Activated CD4-positive, alpha-beta T cell treated with anti-CD3 and anti-CD28 coated beads, Interleukin-2, amount 10 ng/mL, durations not matched to agents 7 days and 5 days (primary cell): Measurements from ENCODE around the gene MAP1S. TPM values are rescaled to one million over a fixed set of nuclear protein-coding genes. Genes with fewer than 3 reads are reported as not detected.
A peak's percentile ranks its signal among the peaks of the same experiment; 100 is the strongest.
"Not testable (repeated sequence)": the region's sequence is repeated elsewhere in the genome, so short reads cannot be mapped to it uniquely, and the experiment has no call there.

Source experiments
- CTCF ChIA-PET: fragments of 350-600 bp; sonication (Branson Sonifier 250); formaldehyde crosslinking; loops from one replicate; lab custom pipeline; 2021; ENCODE audit warnings: antibody characterized with exemption; lab: Charles Lee
- POLR2A ChIA-PET: fragments of 350-600 bp; sonication (Branson Sonifier 250); formaldehyde crosslinking; loops from one replicate; lab custom pipeline; 2021; ENCODE audit warnings: antibody characterized with exemption; lab: Charles Lee
- DNase-seq: peaks from one replicate; pipeline ENCODE4 v3.0.0-alpha.2; 2020
- H3K27ac Mint-ChIP-seq: one replicate; pipeline ENCODE4 v1.8.0; 2021; ENCODE audit warnings: mild to moderate bottlenecking, moderate library complexity, mixed read lengths
- H3K27me3 Mint-ChIP-seq: one replicate; pipeline ENCODE4 v1.8.0; 2021; ENCODE audit warnings: mixed read lengths
- H3K36me3 Mint-ChIP-seq: one replicate; pipeline ENCODE4 v1.8.0; 2021; ENCODE audit warnings: low read depth, mixed read lengths
- H3K4me1 Mint-ChIP-seq: one replicate; pipeline ENCODE4 v1.8.0; 2021; ENCODE audit warnings: mixed read lengths
- H3K4me3 Mint-ChIP-seq: one replicate; pipeline ENCODE4 v1.8.0; 2021; ENCODE audit warnings: mild to moderate bottlenecking, moderate library complexity, mixed read lengths
- H3K9me3 Mint-ChIP-seq: one replicate; pipeline ENCODE4 v1.8.0; 2021; ENCODE audit warnings: mixed read lengths
- total RNA-seq, 2 experiments: library from RNA; stranded (reverse); gene quantifications; one replicate each; pipeline ENCODE4 v1.2.3, GENCODE V29; 2021

Gene MAP1S
- total RNA-seq, 2 experiments from 2014 or later: 75.3 to 75.7 TPM

DNA sequence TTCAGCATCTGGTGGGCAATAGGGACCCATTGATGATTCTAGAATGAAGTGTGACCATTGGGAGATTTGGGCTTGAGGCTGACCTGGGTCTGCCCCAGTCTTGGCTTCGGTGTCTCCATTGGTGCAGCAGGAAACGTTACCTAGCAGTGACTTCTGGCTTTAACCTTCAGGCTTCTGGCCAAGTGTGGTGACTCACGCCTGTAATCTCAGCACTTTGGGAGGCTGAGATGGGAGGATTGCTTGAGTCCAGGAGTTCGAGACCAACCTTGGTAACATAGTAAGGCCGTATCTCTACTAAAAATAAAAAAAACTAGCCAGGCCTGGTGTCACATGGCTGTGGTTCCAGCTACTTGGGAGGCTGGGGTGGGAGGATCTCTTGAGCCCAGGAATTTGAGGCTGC, 39.2 kb downstream of the MAP1S start:
- Mint-ChIP-seq H3K9me3 (no peaks in the 10 kb centered on the region), H3K4me1 (peaks cover 30% of the 10 kb centered on the region), H3K27ac (peak overlapping the region; percentile 20), H3K4me3 (no peak overlapping the region), H3K27me3 (no peaks in the 10 kb centered on the region), H3K36me3 (peaks cover 63% of the 10 kb centered on the region)
- CTCF ChIA-PET: interaction anchor here (0.7 kb wide), 1 partner anchor 52 kb away, joined by 3 read pairs; no protein-coding TSS in a partner anchor
- no peak for DNase-seq
- POLR2A ChIA-PET: no interaction called here

DNA sequence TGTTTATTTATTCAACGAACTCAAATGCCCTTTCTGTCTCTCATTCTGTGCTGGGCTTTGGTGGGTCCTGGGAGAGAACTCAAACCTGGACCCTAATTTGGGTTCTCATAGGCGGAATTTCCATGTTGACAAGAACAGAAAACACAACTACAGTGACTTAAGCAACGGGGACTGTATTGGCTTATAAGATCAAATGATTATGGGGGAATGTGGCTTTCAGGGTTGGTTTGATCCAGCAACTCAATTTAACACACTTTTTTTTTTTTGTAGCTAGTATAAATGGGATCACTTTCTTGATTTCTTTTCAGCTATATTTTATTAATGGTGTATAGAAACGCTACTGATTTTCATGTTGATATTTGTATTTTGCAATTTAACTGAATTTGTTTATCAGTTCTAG, 41.9 kb downstream of the MAP1S start:
- H3K27ac Mint-ChIP-seq: no peak overlapping the region
- no peak for DNase-seq
- peaks cover 62% of the 10 kb centered on the region for H3K36me3 Mint-ChIP-seq
- no peaks in the 10 kb centered on the region for H3K27me3 Mint-ChIP-seq
- ChIA-PET POLR2A (no interaction called here), CTCF (interaction anchor here (1.3 to 1.6 kb wide), 5 partner anchors 12 to 171 kb away, joined by 3 to 5 read pairs (median 4); partner anchors contain the start of gene CCDC124)
- H3K9me3 Mint-ChIP-seq: no peaks in the 10 kb centered on the region
- peaks cover 20% of the 10 kb centered on the region for H3K4me1 Mint-ChIP-seq
- H3K4me3 Mint-ChIP-seq: no peak overlapping the region

DNA sequence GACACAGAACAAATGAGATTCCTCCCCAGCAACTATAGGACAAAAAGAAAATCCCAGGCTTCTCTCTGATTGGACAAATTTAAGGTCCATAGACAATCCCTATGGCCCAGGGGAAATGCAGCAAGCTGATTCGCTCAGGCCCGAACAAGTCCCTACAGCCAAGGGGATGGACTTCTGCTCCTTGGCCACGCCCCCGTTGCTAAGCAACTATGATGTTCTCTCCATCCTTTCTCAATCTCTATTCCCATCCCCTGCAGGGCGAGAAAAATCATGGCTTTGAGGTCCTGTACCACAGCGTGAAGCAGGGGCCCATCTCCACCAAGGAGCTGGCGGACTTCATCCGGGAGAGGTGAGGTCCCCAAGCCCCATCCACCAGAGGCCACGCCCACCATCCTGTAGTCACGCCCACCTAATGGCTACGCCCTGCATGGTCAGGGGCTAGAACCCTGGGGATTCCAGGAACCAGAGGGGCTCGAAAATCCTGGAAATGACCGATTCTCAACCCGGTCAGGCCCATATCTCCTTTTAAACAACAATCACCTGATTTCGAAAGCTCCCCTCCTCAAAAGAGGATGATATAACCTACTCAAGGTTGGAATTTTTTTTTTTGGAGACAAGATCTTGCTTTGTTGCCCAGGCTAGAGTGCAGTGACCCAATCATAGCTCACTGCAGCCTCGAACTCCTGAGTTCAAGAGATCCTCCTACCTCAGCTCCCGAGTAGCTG, 43.4 kb downstream of the MAP1S start:
- no peak for DNase-seq
- Mint-ChIP-seq H3K9me3 (no peaks in the 10 kb centered on the region), H3K4me3 (no peak overlapping the region), H3K4me1 (peaks cover 20% of the 10 kb centered on the region), H3K27me3 (no peaks in the 10 kb centered on the region), H3K36me3 (peaks cover 58% of the 10 kb centered on the region), H3K27ac (no peak overlapping the region)
- POLR2A ChIA-PET: no interaction called here
- CTCF ChIA-PET: interaction anchor here (0.7 to 1.3 kb wide), 4 partner anchors 14 to 170 kb away, joined by 3 to 5 read pairs (median 4); partner anchors contain the start of genes CCDC124 and RPL18A

DNA sequence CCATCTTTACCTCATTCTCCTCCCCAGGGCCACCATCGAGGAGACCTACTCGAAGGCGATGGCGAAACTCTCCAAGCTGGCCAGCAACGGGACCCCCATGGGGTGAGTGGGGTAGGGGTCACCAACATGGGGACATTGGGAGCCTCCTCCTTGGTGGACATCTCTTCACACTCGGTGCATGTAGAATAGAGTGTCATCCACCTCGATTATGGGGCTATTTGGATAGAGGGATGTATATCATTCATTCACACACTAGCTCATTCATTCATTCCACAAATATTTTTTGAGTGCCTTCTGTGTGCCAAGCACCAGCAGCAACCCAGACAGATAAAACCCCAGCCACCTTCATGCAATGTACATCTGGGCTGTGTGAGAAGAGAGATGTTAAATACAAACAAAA, 45.1 kb downstream of the MAP1S start:
- POLR2A ChIA-PET: no interaction called here
- Mint-ChIP-seq H3K9me3 (no peaks in the 10 kb centered on the region), H3K27me3 (no peaks in the 10 kb centered on the region), H3K4me3 (no peak overlapping the region), H3K36me3 (peaks cover 55% of the 10 kb centered on the region), H3K27ac (no peak overlapping the region), H3K4me1 (peaks cover 16% of the 10 kb centered on the region)
- DNase-seq: no peak
- CTCF ChIA-PET: interaction anchor here (0.6 to 1.1 kb wide), 2 partner anchors 10 to 95 kb away, joined by 3 to 6 read pairs; partner anchors contain the start of gene RPL18A

DNA sequence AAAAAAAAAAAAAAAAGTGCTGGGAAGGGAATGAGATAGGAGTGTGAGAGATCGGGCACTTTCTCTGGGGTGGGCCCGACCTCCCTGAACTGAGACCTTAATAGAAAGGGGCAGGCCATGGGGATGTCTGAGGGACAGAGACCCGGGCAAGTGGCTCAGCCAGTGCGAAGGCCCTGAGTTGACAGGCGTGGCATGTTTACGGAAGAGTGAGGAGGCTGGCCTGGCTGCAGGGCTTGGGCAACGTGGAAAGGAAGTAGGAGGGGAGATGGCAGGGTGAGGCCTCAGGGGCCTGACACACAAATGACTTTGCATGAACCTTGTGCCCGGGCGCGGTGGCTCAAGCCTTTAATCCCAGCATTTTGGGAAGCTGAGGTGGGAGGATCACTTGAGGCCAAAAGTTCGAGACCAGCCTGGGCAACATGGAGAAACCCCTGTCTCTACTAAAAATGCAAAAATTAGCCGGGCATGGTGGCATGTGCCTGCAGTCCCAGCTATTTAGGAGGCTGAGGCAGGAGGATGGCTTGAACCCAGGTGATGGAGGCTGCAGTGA, 45.9 kb downstream of the MAP1S start:
- CTCF ChIA-PET: no interaction called here
- POLR2A ChIA-PET: no interaction called here
- DNase-seq: no peak
- Mint-ChIP-seq H3K4me1 (peaks cover 16% of the 10 kb centered on the region), H3K9me3 (no peaks in the 10 kb centered on the region), H3K36me3 (peaks cover 57% of the 10 kb centered on the region), H3K27ac (peak overlapping the region; percentile 69), H3K4me3 (no peak overlapping the region), H3K27me3 (no peaks in the 10 kb centered on the region)

DNA sequence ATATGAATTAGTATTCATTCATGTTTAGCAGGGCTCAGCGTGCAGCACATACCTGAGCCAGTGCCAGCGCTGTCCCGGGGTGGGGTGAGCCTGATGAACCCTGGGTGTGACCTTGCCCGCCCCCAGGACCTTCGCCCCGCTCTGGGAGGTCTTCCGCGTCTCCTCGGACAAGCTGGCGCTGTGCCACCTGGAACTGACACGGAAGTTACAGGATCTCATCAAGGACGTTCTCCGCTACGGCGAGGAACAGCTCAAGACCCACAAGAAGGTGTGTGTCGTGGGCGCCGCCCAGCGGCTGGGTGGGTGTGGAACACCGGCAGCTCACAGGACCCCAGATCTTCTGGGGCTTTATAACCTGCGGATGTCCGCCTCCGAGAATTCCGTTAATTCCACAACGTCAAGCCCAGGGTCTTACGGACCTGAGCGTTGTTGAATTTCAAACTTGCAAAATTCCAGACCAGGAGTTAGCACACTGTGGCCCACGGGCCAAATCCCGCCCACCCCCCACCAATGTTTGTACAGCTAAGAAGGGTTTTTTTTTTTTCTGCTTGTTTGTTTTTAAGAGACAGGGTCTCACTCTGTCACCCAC, 47.4 kb downstream of the MAP1S start:
- Mint-ChIP-seq H3K27ac (no peak overlapping the region), H3K9me3 (no peaks in the 10 kb centered on the region), H3K4me1 (peaks cover 14% of the 10 kb centered on the region), H3K36me3 (peaks cover 56% of the 10 kb centered on the region), H3K27me3 (no peaks in the 10 kb centered on the region), H3K4me3 (no peak overlapping the region)
- POLR2A ChIA-PET: no interaction called here
- CTCF ChIA-PET: interaction anchor here (0.6 to 1.4 kb wide), 7 partner anchors 9 to 390 kb away, joined by 3 to 7 read pairs (median 3); no protein-coding TSS in a partner anchor
- peak; percentile 44 for DNase-seq

DNA sequence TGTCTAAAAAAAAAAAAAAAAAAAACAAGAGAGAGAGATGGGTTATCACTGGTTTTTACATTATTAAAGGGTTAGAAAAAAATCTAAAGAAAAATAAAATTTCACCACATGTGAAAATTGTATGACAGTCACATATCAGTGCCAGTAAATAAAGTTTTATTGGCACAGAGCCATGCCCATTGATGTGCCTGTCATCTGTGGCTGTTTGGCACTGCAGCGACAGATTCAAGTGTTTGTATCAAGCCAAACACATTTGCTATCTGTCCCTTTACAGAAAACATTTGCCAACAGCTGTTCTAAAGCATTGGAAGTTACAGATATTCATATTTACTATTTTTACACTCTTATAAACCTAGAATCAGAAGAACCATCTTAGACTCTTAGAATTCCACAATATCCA, 48.3 kb downstream of the MAP1S start:
- Mint-ChIP-seq H3K36me3 (peaks cover 60% of the 10 kb centered on the region), H3K9me3 (no peaks in the 10 kb centered on the region), H3K4me3 (no peak overlapping the region), H3K4me1 (peaks cover 12% of the 10 kb centered on the region), H3K27ac (no peak overlapping the region), H3K27me3 (no peaks in the 10 kb centered on the region)
- ChIA-PET POLR2A (no interaction called here), CTCF (interaction anchor here (0.9 kb wide), 1 partner anchor 88 kb away, joined by 4 read pairs; no protein-coding TSS in a partner anchor)
- no peak for DNase-seq

DNA sequence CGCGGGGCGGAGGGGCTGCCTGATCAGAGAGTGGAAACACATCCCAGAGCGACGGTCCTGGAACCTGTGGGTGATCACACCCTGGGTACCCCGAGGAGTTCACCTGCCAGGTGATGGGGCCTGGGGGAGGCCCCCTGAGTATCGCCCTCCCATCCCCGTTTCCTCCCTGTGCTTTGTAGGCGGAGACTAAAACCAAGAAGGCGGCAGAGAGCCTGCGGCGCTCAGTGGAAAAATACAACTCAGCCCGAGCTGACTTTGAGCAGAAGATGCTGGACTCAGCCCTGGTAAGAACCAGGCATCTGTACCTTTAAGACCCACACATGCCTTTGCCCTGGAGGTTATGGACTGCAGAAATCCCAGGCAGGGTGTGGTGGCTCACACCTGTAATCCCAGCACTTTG, 51.3 kb downstream of the MAP1S start:
- peaks cover 6% of the 10 kb centered on the region for H3K4me1 Mint-ChIP-seq
- H3K9me3 Mint-ChIP-seq: no peaks in the 10 kb centered on the region
- ChIA-PET CTCF (no interaction called here), POLR2A (no interaction called here)
- no peak for DNase-seq
- no peak overlapping the region for H3K27ac Mint-ChIP-seq
- peaks cover 57% of the 10 kb centered on the region for H3K36me3 Mint-ChIP-seq
- no peak overlapping the region for H3K4me3 Mint-ChIP-seq
- H3K27me3 Mint-ChIP-seq: no peaks in the 10 kb centered on the region

DNA sequence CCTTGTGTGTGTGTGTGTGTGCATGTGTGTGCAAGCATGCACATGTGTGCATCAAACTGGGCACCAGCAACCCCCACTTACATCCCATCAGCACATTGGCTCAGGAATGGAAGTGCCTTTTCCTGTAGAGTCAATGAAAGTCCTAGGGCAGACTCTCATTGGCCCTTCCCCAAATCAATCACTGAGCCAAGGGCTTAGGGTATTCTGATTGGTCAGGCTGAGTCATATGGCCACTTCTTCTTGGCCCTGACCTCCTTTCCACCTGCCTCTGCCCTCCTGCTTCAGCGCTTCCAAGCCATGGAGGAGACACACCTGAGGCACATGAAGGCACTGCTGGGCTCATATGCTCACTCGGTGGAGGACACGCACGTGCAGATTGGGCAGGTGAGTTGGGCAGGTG, 52.9 kb downstream of the MAP1S start:
- Mint-ChIP-seq H3K4me1 (peaks cover 5% of the 10 kb centered on the region), H3K9me3 (no peaks in the 10 kb centered on the region), H3K27ac (no peak overlapping the region), H3K27me3 (no peaks in the 10 kb centered on the region), H3K36me3 (peaks cover 52% of the 10 kb centered on the region), H3K4me3 (no peak overlapping the region)
- POLR2A ChIA-PET: no interaction called here
- DNase-seq: no peak
- CTCF ChIA-PET: interaction anchor here (0.7 to 1.3 kb wide), 4 partner anchors 18 to 87 kb away, joined by 3 to 5 read pairs (median 3); partner anchors contain the start of gene RPL18A

DNA sequence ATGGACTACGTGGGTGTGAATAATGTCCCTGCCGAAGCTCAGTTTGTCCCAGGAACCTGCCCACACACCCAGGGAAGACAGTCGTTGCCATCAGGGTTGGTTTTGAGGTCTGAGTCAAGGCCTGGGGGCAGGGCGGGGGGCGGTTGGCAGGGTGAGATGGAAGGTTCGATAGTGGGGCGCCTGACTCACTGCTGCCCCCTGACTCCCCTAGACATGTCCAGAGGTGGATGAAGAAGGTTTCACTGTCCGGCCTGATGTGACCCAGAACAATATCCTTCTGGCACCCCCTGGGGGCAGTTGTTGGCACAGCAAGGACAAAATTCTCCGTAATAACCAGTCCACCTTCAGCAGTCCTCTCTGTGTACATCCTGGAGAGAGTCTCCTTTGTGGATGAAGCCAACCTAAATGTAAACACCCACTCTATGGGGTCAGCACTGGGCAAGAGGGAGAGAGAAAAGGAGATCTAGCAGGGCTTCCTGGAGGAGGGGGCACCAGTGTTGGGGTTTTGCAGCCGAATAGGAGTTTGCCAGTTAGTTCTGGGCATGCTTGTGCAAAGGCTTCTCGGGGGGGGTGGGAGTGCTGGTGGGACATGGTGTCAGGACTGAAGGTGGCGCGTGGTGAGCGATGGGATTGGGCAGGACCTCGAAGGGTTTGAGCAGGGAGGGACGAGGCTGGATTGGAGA, 56.1 kb downstream of the MAP1S start:
- ChIA-PET CTCF (interaction anchor here (1.0 to 1.7 kb wide), 3 partner anchors 9 to 157 kb away, joined by 3 to 7 read pairs (median 3); no protein-coding TSS in a partner anchor), POLR2A (no interaction called here)
- no peak overlapping the region for H3K4me3 Mint-ChIP-seq
- H3K36me3 Mint-ChIP-seq: peaks cover 42% of the 10 kb centered on the region
- DNase-seq: peak; percentile 32
- peaks cover 19% of the 10 kb centered on the region for H3K4me1 Mint-ChIP-seq
- H3K9me3 Mint-ChIP-seq: no peaks in the 10 kb centered on the region
- H3K27me3 Mint-ChIP-seq: no peaks in the 10 kb centered on the region
- H3K27ac Mint-ChIP-seq: peak overlapping the region; percentile 50

DNA sequence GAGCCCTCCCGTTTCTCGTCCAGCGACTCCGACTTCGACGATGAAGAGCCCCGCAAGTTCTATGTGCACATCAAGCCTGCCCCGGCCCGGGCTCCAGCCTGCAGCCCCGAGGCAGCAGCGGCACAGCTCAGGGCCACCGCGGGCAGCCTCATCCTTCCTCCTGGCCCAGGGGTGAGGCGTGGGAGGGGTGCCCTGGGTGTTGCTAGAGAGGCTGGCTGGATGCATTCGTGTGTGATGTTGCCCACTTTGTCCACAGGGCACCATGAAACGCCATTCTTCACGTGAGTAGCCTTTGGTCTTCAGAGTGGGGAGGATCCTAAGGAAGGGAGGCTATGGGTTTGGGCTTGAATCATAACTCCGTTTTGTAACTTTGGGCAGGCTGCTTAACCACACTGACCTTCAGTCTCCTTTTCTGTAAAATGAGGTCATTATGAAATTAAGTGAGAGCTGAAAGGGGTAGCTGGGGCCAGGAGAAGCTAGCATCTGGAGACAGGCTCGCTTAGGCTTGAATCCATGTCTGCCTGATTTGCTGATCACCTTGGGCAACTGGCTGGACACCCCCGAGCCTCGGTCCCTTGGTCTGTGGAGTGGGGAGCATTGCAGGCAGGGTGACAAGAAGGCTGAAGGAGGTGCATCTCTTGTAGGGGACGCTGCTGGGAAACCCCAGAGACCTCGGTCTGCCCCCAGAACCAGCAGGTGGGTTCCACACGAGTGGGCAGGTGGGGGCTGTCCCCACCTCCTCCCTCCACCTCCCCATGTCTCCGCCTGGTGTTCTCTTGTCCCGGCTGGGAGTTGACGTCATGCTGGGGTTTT, 56.9 kb downstream of the MAP1S start:
- Mint-ChIP-seq H3K4me1 (peaks cover 19% of the 10 kb centered on the region), H3K4me3 (no peak overlapping the region), H3K36me3 (peaks cover 37% of the 10 kb centered on the region), H3K27ac (no peak overlapping the region), H3K27me3 (no peaks in the 10 kb centered on the region), H3K9me3 (no peaks in the 10 kb centered on the region)
- no peak for DNase-seq
- ChIA-PET POLR2A (no interaction called here), CTCF (interaction anchor here (1.0 to 1.7 kb wide), 4 partner anchors 10 to 156 kb away, joined by 3 to 7 read pairs (median 3); no protein-coding TSS in a partner anchor)

DNA sequence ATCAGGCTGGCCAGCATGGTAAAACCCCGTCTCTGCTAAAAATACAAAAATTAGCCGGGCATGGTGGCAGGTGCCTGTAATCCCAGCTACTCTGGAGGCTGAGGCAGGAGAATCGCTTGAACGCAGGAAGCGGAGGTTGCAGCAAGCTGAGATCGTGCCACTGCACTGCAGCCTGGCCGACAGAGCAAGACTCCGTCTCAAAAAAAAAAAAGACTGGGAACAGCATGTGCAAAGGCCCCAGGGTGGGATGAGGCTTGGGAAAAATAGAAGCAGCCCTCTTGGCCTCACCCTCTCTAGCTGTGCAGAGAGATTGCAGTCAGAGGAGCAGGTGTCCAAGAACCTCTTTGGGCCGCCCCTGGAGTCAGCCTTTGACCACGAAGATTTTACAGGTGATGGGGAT, 58.6 kb downstream of the MAP1S start:
- H3K27me3 Mint-ChIP-seq, DNase-seq, H3K4me3 Mint-ChIP-seq, H3K9me3 Mint-ChIP-seq, POLR2A ChIA-PET: not testable (repeated sequence)
- CTCF ChIA-PET: interaction anchor here (0.6 to 1.2 kb wide), 3 partner anchors 71 to 1078 kb away, joined by 3 to 5 read pairs (median 5); no protein-coding TSS in a partner anchor
- peak overlapping the region; percentile 60 for H3K27ac Mint-ChIP-seq
- H3K4me1 Mint-ChIP-seq: peaks cover 19% of the 10 kb centered on the region
- peaks cover 38% of the 10 kb centered on the region for H3K36me3 Mint-ChIP-seq
